Stimulated activated naive CD4-positive, alpha-beta T cell treated with Interleukin-2 at 50 U/mL for 16 hours (primary cell): ENCODE results near the gene CXCR1.
A peak's percentile ranks its signal among the peaks of the same experiment; 100 is the strongest.
"Not testable (repeated sequence)": the region's sequence is repeated elsewhere in the genome, so short reads cannot be mapped to it uniquely, and the experiment has no call there.

ENCODE experiments used
- DNase-seq: peaks from one replicate; lab custom pipeline; 2025; lab: John Stamatoyannopoulos, UW

CXCR1 gene

GRCh38 chr2:218166791-218167190 is at the start of gene CXCR1:
Gene CXCR1 (minus strand): TSS chr2:218166962. CDS start chr2:218165211, 1,751 bp downstream.
- DNase-seq, result peak; percentile 4

- DNase-seq, result no peak
These were observed 49.5 kb upstream of the CXCR1 start for GRCh38 chr2:218216336-218216673.

GRCh38 chr2:218214116-218214515 is 47.4 kb upstream of the CXCR1 start:
- DNase-seq, result no peak

GRCh38 chr2:218209078-218209477 is 42.3 kb upstream of the CXCR1 start:
- no peak for DNase-seq

- no peak for DNase-seq
These were observed 35.5 kb upstream of the CXCR1 start for GRCh38 chr2:218202266-218202665.

- DNase-seq, result no peak
These were observed 30.2 kb upstream of the CXCR1 start for GRCh38 chr2:218196974-218197373.

- no peak for DNase-seq
These were observed 28.1 kb upstream of the CXCR1 start for GRCh38 chr2:218194880-218195279.

- no peak for DNase-seq
These were observed 26.9 kb upstream of the CXCR1 start for GRCh38 chr2:218193701-218194100.

- DNase-seq, result no peak
These were observed 26.2 kb upstream of the CXCR1 start for GRCh38 chr2:218192902-218193430.

- no peak for DNase-seq
These were observed 21.8 kb upstream of the CXCR1 start for GRCh38 chr2:218188528-218188927.

- DNase-seq, result no peak
These were observed 20.7 kb upstream of the CXCR1 start for GRCh38 chr2:218187296-218188015.

GRCh38 chr2:218186876-218187275 is 20.1 kb upstream of the CXCR1 start:
- no peak for DNase-seq

- DNase-seq, result peak; percentile 51
These were observed 19.6 kb upstream of the CXCR1 start for GRCh38 chr2:218186355-218186766.

- DNase-seq, result no peak
These were observed 17.6 kb upstream of the CXCR1 start for GRCh38 chr2:218184331-218184730.

GRCh38 chr2:218180467-218181114 is 13.8 kb upstream of the CXCR1 start:
- no peak for DNase-seq

GRCh38 chr2:218179782-218180181 is 13.0 kb upstream of the CXCR1 start:
- no peak for DNase-seq

- no peak for DNase-seq
These were observed 6.1 kb upstream of the CXCR1 start for GRCh38 chr2:218172845-218173244.

- not testable (repeated sequence) for DNase-seq
These were observed 5.0 kb upstream of the CXCR1 start for GRCh38 chr2:218171744-218172143.

GRCh38 chr2:218169757-218170546 is 3.2 kb upstream of the CXCR1 start:
- DNase-seq, result no peak

GRCh38 chr2:218168635-218169462 is 2.1 kb upstream of the CXCR1 start:
- DNase-seq, result peak; percentile 43

GRCh38 chr2:218168016-218168415 is 1.3 kb upstream of the CXCR1 start:
- no peak for DNase-seq

- DNase-seq, result no peak
These were observed 3.9 kb downstream of the CXCR1 start for GRCh38 chr2:218162814-218163213.
